HG03280 (cell line): ENCODE results near the gene CAMSAP2.

Experiments
- ATAC-seq: cut with Tn5 transposase; IDR thresholded peaks from one replicate; pipeline ENCODE4 v1.9.1; 2021; ENCODE audit warnings: mild to moderate bottlenecking, moderate library complexity; ENCODE audit not compliant: unreplicated experiment

The CAMSAP2 gene, protein sequence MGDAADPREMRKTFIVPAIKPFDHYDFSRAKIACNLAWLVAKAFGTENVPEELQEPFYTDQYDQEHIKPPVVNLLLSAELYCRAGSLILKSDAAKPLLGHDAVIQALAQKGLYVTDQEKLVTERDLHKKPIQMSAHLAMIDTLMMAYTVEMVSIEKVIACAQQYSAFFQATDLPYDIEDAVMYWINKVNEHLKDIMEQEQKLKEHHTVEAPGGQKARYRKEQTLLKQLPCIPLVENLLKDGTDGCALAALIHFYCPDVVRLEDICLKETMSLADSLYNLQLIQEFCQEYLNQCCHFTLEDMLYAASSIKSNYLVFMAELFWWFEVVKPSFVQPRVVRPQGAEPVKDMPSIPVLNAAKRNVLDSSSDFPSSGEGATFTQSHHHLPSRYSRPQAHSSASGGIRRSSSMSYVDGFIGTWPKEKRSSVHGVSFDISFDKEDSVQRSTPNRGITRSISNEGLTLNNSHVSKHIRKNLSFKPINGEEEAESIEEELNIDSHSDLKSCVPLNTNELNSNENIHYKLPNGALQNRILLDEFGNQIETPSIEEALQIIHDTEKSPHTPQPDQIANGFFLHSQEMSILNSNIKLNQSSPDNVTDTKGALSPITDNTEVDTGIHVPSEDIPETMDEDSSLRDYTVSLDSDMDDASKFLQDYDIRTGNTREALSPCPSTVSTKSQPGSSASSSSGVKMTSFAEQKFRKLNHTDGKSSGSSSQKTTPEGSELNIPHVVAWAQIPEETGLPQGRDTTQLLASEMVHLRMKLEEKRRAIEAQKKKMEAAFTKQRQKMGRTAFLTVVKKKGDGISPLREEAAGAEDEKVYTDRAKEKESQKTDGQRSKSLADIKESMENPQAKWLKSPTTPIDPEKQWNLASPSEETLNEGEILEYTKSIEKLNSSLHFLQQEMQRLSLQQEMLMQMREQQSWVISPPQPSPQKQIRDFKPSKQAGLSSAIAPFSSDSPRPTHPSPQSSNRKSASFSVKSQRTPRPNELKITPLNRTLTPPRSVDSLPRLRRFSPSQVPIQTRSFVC (N-terminal part only)

DNA sequence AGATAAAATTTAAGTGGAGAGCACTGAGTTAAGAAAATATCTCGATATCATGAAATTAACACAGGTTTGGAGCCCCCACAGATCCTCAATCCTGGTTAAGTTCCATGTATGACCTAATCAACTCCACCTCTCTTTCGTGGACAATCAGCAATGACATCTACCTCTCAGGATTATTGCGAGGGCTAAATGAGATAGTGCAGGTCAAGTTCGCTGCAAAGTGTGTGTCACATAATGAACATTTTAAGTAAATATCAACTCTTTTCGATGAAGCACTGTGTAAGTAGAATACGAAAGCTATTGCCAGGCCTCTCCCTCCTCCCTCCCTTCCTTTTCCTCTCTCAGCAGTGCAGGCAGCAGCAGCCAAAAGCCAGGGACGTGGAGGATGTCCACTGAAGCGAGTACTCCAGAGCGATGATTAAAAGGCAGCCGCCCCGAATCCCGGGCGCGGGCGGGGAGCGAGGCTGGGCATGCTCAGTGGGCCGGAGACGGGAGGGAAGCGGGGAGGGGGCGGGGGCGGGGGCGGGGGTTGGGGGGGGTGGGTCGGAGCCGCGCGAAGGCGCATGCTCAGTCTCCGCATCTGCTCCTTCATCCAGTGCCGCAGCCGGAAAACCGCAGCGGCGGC lies at the start of gene CAMSAP2:
TSS of gene CAMSAP2 (plus strand) at position 567 of the 622 bp plus-strand sequence. CDS start 935 bp downstream, outside the sequence.
- ATAC-seq = peak; percentile 54

DNA sequence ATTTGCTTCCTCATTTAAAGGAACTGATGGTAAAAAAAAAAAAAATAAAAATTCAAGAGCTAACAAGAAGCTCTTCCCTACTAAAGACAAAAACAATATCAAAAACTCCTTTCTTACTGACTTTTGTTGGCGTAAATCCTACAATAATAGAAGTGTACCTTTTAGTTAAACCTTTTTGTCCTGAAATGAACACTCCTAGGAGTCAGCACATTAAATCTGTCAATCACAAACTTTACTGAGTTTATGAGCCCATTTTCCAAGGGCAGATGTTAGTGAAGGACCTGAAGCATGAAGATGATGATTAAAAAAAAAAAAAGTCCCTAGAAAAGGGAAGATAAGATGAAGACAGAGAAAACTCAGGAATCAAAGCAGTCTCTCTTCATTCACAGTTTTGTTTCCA lies 46.4 kb upstream of the CAMSAP2 start:
- ATAC-seq = no peak

DNA sequence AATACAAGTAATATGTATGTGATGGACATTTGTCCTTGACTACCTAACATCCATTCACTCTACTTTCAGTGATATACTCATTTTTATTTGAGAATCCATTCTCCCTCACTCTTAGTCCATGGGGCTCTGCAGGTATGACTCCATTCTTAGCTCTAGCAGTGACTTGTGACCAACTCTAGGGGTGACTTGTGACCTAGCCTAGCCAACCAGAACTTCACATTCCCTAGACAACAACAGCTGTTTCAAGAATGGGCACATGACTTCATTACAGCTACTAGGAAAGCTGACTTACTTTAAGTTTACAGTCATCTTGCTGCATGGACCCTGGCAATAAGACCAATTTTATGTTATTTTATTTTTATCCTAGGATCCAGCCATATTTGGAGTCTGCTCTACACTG lies 45.4 kb upstream of the CAMSAP2 start:
- no peak for ATAC-seq

DNA sequence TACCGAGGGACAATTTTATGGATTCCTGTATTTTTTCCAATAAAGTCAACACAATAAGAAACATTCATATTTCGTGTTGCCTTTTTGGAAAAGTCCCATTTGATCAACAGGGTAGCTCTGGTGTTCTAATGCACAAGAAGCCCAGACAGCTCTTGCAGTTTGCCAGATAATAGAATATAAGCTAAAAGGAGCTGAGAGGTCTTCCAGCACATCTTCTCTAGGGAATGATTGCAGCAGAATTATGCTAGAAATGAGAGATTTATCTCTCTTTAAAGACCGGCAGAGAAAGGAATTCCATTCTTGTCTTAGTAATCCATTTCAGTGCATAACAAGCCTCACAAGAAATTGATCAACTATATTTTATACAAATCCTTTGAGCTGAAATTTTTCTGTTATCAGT lies 44.0 kb upstream of the CAMSAP2 start:
- no peak for ATAC-seq

DNA sequence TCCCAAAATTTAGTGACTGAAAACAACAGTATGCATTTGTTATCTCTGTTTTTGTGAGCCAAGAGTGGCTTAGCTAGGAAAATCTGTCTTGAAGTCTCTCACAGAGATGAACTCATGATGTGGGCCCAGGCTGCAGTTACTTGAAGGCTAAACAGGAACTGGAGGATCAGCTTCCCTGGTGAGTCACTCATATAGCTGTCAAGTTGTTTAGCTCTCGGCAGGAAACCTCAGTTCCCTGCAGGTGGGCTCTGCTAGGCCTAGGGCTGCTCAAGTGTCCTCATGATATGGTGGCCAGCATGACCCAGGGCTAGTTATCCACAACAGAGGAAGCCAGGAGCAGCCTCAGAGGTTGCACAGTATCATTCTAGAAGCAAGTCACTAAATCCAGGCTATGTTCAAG lies 38.8 kb upstream of the CAMSAP2 start:
- no peak for ATAC-seq

DNA sequence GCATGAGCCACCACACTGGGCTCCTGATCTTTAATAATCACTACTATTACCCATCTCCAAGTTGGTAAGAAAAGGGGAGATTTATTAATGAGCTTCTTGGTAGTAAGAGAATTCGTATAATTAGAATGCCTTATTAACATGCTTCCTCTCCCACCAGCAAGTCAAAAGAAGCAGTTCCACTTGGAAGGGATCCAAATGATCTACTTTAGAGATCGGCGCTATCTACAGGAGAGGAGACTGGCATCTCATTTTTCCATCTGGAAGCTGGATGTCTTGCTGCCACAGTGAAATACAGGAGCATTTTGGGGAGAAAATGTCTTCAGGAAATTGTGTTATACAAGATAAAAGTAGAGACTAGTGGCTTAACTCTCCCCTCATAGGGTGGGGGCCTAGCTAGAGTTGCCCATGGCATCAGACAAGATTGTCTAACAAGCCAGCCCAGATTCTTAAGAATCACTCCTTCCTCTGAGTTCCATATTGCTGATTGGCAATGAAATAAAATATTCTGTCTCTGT lies 33.6 kb upstream of the CAMSAP2 start:
- no peak for ATAC-seq

DNA sequence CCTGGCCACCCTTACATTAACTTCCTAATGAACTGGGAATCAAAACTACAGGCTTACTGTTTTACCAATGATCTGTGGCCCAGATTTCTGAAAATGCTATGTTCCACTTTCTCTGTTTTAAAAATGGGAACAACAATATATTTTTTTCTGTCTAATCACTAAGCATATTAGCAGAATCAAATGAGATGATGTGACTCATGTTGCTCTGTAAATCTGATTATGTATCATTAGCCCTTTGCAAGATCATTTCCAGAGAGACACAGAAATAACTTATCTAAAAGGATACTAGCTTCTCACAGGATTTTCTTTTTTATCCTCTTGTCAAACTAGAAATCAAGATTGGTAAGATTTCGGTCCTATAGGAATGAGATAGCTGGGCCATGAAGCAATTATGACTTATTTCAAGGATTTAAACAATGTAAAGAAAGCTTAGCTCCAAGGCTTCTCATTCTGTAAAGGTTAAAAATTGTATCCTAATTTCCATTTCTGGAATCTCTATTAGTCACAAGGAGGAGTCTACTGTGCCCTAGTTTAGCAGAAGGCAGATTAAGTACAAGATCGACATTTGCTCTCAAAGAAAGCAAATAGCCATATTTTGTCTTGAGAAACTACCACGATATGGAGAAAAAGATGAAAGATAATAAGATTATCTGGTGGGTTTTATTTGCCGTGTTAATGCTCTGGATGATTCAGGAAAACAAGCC lies 32.4 kb upstream of the CAMSAP2 start:
- no peak for ATAC-seq

DNA sequence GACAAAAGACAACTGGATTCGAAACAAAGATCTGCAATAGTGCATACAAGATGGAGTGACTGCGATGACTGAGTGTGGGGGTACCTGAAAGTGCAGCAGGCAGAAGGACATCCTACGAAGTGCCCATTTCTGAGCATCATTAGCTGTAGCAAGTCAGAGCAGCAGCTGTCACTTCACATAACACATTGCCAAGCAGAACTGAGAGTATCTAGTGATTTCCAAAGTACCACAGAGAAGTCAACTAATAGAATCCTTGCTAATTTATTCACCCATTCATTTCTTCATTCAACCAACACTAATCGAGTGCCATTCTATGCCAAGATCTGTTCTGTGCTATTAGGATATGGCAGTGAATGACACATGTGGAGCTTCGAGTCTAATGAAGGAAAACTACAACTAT lies 31.6 kb upstream of the CAMSAP2 start:
- ATAC-seq = no peak

DNA sequence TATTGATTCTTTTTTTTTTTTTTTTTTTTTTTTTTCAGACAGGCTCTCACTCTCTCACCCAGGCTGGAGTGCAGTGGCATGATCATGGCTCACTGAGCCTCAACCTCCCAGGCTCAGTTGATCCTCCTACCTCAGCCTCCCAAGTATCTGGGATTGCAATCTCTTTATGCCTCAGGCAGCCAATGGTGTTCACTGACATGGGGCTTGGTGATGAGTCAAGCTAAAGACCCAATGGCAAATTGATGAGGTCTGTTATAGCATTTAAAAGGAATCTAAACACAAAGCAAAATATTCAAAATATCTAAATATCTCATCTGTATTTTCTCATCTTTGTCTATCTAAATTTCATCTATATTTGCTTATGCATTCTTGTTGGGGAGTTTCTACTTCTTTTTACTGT lies 30.5 kb upstream of the CAMSAP2 start:
- no peak for ATAC-seq

DNA sequence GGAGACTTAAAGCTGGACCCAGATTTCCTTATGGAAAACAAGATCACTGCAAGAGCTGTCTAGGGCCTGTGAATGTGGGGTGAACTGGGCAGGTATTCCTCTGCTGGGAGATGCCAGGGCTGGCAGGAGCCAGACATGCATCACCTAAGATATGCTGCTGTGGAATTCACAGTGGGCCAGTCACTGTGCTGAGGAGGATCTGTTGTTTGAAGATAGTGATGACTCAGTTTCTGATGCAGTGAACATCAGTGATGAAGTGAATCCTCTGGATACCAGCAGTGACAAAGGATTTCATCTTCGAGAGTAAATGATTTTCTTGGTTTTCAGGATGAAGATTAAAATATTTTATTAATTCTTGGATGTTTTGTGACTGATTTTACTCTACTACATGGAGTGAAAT lies 29.9 kb upstream of the CAMSAP2 start:
- no peak for ATAC-seq

DNA sequence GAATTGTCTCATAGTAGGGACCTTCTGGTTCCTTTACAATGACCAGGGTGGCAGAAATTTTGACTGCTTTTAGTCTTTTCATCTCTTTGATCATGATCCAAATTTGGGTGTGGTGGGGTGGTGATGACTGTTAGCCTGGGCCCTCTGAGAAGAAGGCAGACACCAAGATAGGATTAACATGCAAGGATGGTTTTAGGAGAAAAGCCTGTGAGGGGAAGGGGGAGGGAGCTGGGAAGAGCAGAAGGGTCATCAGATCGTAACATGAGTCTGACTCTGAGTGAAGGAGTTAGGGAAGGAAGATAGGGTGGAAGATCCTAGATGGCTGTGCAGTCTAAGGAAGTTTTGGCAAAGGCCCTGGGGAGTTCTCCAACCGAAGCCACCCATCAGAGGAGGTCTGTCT lies 28.5 kb upstream of the CAMSAP2 start:
- ATAC-seq = no peak

DNA sequence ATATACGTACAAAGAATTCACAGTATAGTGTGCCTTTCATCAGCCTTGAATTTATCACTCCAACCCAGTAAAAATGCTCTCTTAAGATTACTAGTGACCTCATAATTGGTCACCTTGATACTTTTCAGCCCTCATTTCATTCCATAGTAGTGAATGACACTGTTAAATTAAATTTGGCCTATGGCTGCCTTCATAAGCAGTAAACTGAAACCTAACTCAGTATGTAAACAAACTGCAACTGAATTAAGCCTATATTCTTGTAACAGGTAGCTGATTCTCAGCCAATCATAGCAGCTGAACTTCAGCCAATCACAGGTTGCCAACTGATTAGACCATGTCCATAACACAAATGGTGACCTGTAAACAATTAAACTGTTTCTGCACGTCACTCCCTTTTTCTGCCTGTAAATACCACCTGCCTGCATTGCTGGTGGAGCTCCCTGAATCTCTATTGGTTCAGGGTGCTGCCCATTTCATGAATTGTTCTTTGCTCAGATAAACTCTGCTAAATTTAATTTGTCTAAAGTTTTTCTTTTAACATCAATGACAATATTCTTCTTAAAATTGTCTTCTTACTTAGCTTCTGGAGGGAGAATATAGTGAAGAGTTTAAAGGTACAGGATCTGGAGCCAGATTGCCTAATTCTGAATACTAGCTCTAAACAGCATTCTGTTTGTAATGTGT lies 24.0 kb upstream of the CAMSAP2 start:
- ATAC-seq = no peak

DNA sequence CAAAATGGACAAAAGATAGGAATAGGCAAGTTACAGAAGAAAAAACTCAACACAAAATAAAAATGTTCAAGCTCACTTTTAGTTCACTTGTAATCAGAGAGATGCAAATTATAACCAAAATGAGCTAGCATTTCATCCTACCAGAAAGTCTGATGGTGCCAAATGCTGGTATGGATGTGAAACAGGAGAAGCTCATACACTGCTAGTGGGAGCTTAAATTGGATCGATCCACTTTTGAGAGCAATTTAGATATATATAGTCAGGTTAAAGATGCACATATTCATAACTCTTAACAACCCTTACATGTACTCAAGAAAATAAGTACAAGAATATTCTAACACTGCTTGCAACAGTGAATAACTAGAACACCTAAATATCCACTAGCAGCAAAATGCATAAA lies 18.5 kb upstream of the CAMSAP2 start:
- no peak for ATAC-seq

DNA sequence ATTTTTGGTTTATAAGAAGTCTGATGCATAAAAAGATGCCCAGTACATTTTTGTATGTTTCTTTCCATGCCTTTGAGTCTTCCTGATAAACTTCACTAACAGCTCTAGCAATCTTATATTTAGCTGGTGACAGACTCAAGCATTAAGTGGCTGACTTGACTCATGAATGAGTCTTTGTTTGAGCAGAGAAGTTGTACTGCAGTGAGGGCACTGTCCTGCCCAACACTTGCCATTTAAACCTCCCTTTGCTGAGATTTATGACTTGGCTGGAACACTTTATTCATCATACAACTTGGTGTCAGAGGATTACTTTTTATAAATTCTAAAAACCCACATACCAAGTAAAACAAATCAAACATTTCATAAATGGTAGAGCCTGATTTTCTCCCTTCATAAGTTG lies 14.6 kb upstream of the CAMSAP2 start:
- no peak for ATAC-seq

DNA sequence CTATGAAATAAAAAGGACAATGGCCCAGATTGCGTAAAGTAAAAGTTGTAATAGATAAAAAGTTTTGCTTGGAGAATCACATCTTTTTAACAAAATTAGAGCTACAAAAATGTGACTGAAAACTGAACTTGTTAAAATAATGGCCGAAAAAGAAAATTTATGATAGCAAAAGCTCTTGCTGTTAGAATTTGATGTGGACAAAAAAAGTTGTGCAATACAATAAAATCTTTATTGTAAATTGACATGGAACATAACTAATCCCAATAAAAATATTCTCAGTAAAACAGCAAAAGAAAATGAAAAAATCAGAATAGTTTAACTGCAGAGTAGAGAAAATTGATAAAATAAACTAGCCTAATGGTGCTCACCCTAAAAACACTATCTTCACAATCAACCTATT lies 11.4 kb upstream of the CAMSAP2 start:
- ATAC-seq = no peak

DNA sequence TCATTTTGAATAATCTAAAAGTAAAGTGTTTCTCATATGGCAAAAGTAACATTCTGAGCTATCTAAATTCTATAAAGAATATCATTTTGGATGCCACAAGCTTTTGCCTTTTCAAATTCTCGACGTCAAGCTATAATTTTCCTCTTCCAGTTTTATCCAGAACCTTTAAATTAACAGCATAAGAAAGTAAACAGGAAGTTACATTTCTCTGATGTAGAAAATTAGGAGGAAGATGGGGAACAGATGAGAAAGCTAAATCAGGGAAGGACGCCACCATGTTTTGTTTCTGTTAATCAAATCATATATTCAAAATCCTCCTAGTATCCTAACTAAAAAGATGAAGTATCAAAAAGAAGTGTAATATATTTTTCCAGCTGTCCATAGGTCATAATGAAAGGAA lies 8.8 kb upstream of the CAMSAP2 start:
- no peak for ATAC-seq

DNA sequence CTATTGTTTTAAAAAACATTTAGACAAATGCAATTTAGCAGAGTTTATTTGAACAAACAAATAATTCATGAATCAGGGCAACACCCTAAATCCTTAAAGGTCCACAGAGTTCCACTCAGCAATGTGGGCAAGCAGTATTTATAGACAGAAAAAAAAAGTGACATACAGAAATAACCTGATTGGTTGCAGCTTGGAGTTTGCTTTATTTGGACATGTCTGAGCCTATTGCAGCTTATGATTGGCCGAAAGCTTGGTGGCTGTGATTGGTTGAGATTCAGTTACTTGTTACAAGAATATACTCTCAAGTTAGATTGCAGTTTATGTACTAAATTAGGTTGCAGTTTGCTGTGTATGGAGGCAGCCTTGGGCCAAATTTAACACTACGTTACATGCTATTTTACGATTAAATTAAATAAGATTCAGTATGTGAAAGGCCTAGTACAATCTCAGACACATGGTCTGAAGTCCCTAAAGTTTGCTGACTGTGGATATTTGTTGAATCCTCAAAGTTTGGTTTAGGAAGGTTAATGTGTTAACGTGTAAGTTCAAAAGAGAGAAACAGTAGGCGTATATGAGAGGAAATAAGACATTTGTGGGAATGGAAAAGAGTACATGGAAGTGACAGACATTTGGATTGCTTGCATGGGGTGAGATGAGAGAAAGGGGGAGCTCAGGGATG lies 6.9 kb upstream of the CAMSAP2 start:
- no peak for ATAC-seq

DNA sequence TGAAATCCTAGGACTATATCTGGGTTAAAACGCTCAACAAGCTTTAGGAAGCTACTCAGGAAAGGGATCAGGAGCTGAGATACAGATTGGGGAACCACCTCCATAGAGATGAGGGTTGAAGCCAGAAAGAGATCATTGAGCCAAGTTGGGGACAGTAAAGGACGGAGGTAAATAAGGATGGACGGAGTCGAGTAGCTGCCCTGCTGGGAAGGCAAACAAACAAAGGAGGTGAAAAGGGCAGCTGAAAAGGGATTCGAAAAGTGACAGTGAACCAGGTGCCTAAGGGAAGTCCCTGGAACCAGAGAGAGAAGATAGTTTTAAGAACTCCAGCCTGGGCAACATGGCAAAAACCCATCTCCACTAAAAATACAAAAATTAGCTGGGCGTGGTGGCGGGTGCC lies 6.3 kb upstream of the CAMSAP2 start:
- ATAC-seq = no peak

DNA sequence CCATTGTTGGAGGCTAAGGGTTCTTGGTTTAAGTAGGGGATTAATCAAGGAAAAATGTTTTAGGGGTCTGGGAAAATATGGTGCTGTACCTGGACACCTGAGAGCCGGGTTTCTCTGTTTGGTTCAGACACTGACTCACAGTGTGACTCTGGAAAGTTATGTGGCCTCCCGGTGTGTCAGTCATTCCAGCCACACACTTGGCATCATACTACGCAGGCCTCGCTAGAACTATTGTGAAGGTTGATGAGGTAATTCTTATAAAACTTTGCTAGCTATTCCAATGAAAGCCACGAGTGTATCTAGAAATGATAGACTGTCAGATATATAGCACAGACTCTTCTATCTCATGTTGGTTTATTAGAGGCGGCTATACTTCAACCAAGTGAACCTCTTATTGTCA lies 4.8 kb upstream of the CAMSAP2 start:
- ATAC-seq = no peak
